NT2/D1 (cell line): ENCODE measurements around the gene UNC93B1.

Source experiments
- SUZ12 ChIP-seq: IDR thresholded peaks from 2 replicates; pipeline ENCODE4 v1.6.1; 2011; ENCODE audit not compliant: insufficient read length, insufficient read depth; ENCODE audit errors: extremely low read depth
- ZNF274 ChIP-seq: IDR thresholded peaks from 2 replicates; pipeline ENCODE4 v1.6.1; 2011; ENCODE audit warnings: mild to moderate bottlenecking, low read depth, low read length

DNA sequence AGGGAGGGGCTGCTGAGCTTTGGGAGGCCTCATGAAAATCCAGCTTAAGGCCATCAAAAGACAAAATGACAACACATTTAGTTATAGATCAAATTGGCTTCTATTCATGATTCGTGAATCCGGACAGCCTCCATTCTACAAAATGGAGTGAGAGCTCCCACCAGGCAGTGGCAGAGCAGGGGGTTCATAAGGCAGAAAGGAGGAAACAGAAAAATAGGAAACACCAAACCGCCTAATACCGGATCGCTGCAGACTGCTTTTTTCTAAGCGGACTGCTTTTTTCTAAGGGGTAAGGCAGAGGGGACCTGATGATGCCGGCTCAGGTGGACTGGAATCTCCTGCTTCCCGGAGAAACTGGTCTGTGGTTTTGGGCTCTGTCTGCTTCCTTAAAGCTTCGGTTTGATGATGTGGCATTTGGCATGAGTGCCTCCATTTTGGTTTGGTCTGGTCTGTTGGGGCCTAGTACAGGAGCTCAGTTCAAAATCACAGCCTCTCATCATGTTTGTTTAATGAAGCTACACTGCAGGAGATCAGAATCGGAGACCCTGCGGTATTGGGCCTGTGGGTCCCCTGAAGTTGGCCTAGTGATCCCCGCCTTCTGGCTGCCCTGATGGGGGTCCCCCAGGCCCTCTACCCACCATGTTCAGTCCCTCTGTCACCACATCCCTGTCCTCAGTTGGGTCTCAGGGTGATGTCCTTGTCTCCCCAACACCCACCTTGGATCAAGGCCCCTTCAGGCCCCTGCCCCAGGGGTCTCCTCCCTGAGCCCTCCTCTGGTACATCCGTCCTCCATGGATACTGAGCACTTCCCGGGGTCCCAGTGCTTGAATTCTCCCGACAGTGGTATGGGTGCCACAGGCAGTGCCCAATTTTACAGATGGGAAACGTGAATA, 7.4 kb upstream of the UNC93B1 start:
- TF ChIP-seq SUZ12 (no peak), ZNF274 (no peak)
